HEK293T (cell line): ENCODE results near the gene TDRD12.
A peak's percentile ranks its signal among the peaks of the same experiment; 100 is the strongest.
"Not testable (repeated sequence)": the region's sequence is repeated elsewhere in the genome, so short reads cannot be mapped to it uniquely, and the experiment has no call there.

Experiments
- CTCF ChIA-PET: fragments of 350-600 bp; formaldehyde crosslinking; extraction: SDS; loops from one replicate; lab custom pipeline; 2021; ENCODE audit warnings: antibody characterized with exemption, inconsistent platforms; lab: Yijun Ruan, JAX
- POLR2A ChIA-PET: fragments of 350-600 bp; formaldehyde crosslinking; extraction: SDS; loops from one replicate; lab custom pipeline; 2020; ENCODE audit warnings: antibody characterized with exemption, inconsistent platforms; lab: Yijun Ruan, JAX
- DNase-seq: peaks from one replicate; pipeline ENCODE4 v3.0.0; 2012; ENCODE audit warnings: mixed read lengths; ENCODE audit errors: extremely low spot score
- ARNT ChIP-seq: fragments of 450-650 bp; IDR thresholded peaks from 2 replicates; pipeline ENCODE4 v1.6.1; 2017; ENCODE audit warnings: mild to moderate bottlenecking
- BHLHE40 ChIP-seq: fragments of 450-650 bp; IDR thresholded peaks from 2 replicates; pipeline ENCODE4 v1.6.1; 2016; ENCODE audit warnings: mild to moderate bottlenecking, moderate library complexity, borderline replicate concordance
- CTBP1 ChIP-seq: fragments of 450-650 bp; IDR thresholded peaks from 2 replicates; pipeline ENCODE4 v1.6.1; 2016; ENCODE audit warnings: borderline replicate concordance
- ELF4 ChIP-seq: fragments of 450-650 bp; IDR thresholded peaks from 2 replicates; pipeline ENCODE4 v1.6.1; 2017; ENCODE audit warnings: antibody characterized with exemption
- FOXA1 ChIP-seq: fragments of 450-650 bp; IDR thresholded peaks from 2 replicates; pipeline ENCODE4 v1.6.1; 2016; ENCODE audit warnings: mild to moderate bottlenecking
- FOXK2 ChIP-seq: fragments of 450-650 bp; IDR thresholded peaks from 2 replicates; pipeline ENCODE4 v1.6.1; 2016; ENCODE audit warnings: mild to moderate bottlenecking
- FOXM1 ChIP-seq: fragments of 450-650 bp; IDR thresholded peaks from 2 replicates; pipeline ENCODE4 v1.6.1; 2017; ENCODE audit warnings: mild to moderate bottlenecking, borderline replicate concordance
- HDGF ChIP-seq: fragments of 450-650 bp; IDR thresholded peaks from 2 replicates; pipeline ENCODE4 v1.6.1; 2017; ENCODE audit warnings: antibody characterized with exemption, borderline replicate concordance
- L3MBTL2 ChIP-seq: fragments of 450-650 bp; conservative IDR thresholded peaks from 2 replicates; pipeline ENCODE4 v1.6.1; 2016; ENCODE audit warnings: mild to moderate bottlenecking
- LEF1 ChIP-seq: fragments of 450-650 bp; IDR thresholded peaks from 2 replicates; pipeline ENCODE4 v1.6.1; 2017; ENCODE audit warnings: mild to moderate bottlenecking, borderline replicate concordance
- NFRKB ChIP-seq: fragments of 450-650 bp; IDR thresholded peaks from 2 replicates; pipeline ENCODE4 v1.6.1; 2016; ENCODE audit warnings: mild to moderate bottlenecking, moderate library complexity
- SP1 ChIP-seq: fragments of 450-650 bp; IDR thresholded peaks from 2 replicates; pipeline ENCODE4 v1.6.1; 2017
- SUZ12 ChIP-seq: fragments of 450-650 bp; IDR thresholded peaks from 2 replicates; pipeline ENCODE4 v1.6.1; 2016; ENCODE audit warnings: mild to moderate bottlenecking
- TARDBP ChIP-seq: fragments of 450-650 bp; IDR thresholded peaks from 2 replicates; pipeline ENCODE4 v1.6.1; 2016
- ZNF384 ChIP-seq: fragments of 450-650 bp; IDR thresholded peaks from 2 replicates; pipeline ENCODE4 v1.6.1; 2016
- TF ChIP-seq, protein P1 (sequence below): fragments of 450-650 bp; IDR thresholded peaks from 2 replicates; pipeline ENCODE4 v1.6.1; 2016

TDRD12 gene

DNA sequence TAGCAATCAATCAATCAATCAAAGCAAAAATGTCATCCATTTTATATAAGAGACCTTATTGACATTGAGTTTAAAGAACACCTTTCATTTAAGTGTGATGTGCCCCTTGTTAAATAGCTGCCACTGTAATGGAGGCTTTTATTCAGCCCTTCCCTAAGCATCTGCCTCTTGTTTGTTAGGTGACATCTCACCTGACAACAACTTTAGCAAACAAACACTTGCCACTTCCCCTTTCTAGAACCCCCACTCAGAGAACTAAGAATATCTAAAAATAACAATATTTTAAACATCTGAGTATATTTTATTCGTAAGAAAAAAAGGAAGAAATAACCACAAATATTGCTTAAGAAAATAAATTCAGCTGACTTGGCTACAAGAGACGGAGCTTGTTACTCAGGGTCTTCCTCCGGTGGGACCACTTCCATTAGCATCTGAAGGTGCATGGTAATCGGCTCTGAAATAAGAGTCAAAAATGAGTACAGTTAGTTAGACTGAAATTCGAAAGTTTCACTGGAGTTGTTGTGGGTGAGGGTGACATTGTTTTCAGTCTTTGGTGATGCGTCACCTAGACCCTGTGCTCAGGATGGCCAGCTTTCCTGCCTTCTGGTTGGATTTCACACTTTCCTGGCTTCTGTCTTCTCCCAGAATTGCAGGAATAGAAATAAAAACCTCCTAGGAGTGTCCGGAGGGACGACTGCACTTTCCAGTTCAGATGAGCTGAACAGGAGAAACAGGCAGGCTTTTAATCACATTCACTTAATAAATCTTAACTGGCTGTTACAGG lies 110.9 kb downstream of the TDRD12 start:
- ChIA-PET CTCF (no interaction called here), POLR2A (interaction anchor here (1.1 kb wide), 1 partner anchor 11 kb away, joined by 3 read pairs; no protein-coding TSS in a partner anchor)
- DNase-seq: no peak
- TF ChIP-seq L3MBTL2 (no peak), TARDBP (no peak)
- TF ChIP-seq, protein P1, sequence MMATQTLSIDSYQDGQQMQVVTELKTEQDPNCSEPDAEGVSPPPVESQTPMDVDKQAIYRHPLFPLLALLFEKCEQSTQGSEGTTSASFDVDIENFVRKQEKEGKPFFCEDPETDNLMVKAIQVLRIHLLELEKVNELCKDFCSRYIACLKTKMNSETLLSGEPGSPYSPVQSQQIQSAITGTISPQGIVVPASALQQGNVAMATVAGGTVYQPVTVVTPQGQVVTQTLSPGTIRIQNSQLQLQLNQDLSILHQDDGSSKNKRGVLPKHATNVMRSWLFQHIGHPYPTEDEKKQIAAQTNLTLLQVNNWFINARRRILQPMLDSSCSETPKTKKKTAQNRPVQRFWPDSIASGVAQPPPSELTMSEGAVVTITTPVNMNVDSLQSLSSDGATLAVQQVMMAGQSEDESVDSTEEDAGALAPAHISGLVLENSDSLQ: peak; percentile 24; the same call in 1 of the 2 replicates

DNA sequence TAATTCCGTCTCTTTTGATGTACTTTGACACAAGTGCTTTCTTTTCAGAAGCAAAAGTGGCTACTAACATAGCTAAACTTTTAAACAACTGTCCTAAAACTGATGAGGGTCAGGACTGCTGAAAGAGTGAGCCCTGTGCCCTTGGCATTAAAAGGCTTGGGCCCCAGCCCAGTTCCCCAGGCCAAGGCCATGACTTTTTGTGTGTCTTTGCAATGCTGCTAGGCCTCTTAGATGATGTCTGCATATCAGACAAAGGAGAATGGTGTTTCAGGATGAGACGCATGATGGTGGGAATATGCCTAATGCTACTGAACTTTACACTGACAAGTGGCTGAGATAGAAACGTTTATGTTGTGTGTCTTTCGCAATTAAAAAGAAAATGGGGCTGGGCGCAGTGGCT lies 112.0 kb downstream of the TDRD12 start:
- DNase-seq: no peak
- no peak for TF ChIP-seq SUZ12
- no peak for TF ChIP-seq SP1
- TF ChIP-seq, protein P1: no peak
- no peak for TF ChIP-seq ARNT
- no peak for TF ChIP-seq CTBP1
- TF ChIP-seq BHLHE40: no peak
- TF ChIP-seq FOXM1: no peak
- TF ChIP-seq LEF1: no peak
- no peak for TF ChIP-seq TARDBP
- TF ChIP-seq FOXK2: no peak
- no peak for TF ChIP-seq ELF4
- TF ChIP-seq FOXA1: no peak
- no peak for TF ChIP-seq L3MBTL2
- TF ChIP-seq NFRKB: no peak
- no peak for TF ChIP-seq HDGF
- TF ChIP-seq ZNF384: no peak
- ChIA-PET POLR2A (no interaction called here), CTCF (no interaction called here)

DNA sequence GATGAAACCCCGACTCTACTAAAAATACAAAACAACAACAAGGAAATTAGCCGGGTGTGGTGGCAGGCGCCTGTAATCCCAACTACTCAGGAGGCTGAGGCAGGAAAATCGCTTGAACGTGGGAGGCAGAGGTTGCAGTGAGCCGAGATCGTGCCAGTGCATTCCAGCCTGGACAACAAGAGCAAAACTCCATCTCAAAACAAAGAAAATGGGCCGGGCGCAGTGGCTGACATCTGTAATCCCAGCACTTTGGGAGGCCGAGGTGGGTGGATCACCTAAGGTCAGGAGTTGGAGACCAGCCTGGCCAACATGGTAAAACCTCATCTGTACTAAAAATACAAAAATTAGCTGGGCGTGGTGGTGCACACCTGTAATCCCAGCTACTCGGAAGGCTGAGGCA lies 112.5 kb downstream of the TDRD12 start:
- CTCF ChIA-PET, DNase-seq, POLR2A ChIA-PET: not testable (repeated sequence)

DNA sequence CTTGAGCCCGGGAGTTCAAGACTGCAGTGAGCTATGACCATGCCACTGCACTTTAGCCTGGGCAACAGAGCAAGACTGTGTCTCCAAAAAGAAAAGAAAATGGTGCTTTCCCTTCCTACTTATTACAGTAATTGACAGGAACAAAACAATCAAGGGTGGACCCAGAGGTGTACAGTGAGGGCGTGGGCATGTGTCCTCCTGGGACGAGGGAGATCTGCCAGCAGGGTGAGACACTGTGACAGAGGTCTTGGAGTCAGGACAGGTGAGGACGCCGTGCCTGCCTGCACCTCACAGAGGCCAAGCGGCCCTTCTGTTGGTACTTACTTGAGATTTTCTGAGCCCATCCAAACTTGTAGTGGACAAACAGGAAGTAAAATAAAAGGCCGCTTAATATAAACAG lies 113.3 kb downstream of the TDRD12 start:
- CTCF ChIA-PET, POLR2A ChIA-PET: not testable (repeated sequence)

DNA sequence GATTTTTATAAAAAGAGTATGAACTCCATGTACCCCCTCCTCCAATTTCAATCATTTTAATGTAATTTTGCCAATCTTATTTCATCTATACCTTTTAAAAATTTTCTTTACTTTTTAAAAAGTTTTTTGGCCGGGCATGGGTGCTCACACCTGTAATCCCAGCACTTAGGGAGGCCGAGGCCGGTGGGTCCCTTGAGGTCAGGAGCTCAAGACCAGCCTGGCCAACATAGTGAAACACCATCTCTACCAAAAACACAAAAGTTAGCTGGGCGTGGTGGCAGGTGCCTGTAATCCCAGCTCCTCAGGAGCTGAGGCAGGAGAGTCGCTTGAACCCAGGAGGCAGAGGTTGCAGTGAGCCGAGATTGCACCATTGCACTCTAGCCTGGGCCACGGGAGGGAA lies 113.8 kb downstream of the TDRD12 start:
- POLR2A ChIA-PET, DNase-seq, CTCF ChIA-PET: not testable (repeated sequence)

More for the DNA sequence above, 113.3 kb downstream of the TDRD12 start:
- not testable (repeated sequence) for DNase-seq

DNA sequence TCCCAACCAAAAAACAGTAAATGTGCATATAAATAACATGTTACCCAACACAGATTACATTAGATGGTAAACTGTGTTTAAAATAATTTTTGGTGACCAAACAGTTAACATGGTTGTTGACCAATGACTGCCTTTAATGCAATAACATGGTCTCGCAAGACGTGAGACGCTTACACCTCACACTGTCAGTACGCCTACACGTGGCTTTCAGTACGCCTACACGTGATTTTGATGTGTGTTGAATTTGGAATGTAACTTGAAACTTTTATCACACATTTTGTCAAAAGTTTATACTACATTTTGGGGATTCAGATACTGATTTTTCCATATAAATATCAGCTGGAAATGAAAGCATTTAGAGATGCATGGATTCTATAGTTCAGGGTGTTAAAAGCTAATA lies 118.0 kb downstream of the TDRD12 start:
- TF ChIP-seq FOXA1 (no peak), LEF1 (no peak), CTBP1 (no peak)
- ChIA-PET CTCF (no interaction called here), POLR2A (no interaction called here)
- DNase-seq: no peak

DNA sequence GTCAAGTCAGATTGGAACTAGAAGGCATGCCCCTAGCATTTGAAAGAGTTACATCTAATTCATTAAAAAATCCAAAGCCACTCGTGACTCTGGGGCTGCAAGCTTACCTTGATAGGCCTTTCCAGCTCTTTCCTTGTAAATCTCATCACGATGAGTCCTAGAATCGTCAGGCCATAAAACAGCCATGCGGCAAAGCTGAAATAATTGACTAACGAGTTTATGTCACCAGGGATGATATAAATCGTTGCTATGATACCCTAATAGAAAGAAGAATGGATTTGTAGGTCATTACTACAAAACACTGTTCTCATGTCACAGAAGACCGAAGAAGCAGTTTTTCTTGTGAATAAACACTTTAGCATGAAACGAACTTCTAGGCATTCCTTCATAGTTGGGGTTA lies 122.5 kb downstream of the TDRD12 start:
- POLR2A ChIA-PET: no interaction called here
- no peak for TF ChIP-seq BHLHE40
- no peak for TF ChIP-seq HDGF
- TF ChIP-seq SUZ12: no peak
- TF ChIP-seq ARNT: no peak
- TF ChIP-seq FOXK2: no peak
- TF ChIP-seq FOXM1: no peak
- no peak for TF ChIP-seq TARDBP
- TF ChIP-seq ZNF384: no peak
- TF ChIP-seq L3MBTL2: no peak
- TF ChIP-seq LEF1: no peak
- TF ChIP-seq SP1: no peak
- no peak for TF ChIP-seq NFRKB
- no peak for TF ChIP-seq ELF4
- TF ChIP-seq, protein P1: no peak
- TF ChIP-seq FOXA1: no peak
- no peak for TF ChIP-seq CTBP1
- DNase-seq: no peak
- CTCF ChIA-PET: interaction anchor here (0.7 kb wide), 1 partner anchor 60 kb away, joined by 3 read pairs; no protein-coding TSS in a partner anchor
